GM12873 (cell line): ENCODE results near the gene RABEPK.

Source experiments
- CTCF ChIP-seq: IDR thresholded peaks from 2 replicates; pipeline ENCODE4 v1.5.1; 2012; ENCODE audit warnings: low read depth, mild to moderate bottlenecking, moderate library complexity, low read length, control low read depth; ENCODE audit not compliant: insufficient read depth; ENCODE audit errors: missing control alignments

The RABEPK gene

GRCh38 chr9:125271081-125271480, 70.7 kb downstream of the RABEPK start:
- TF ChIP-seq CTCF, result no peak

DNA sequence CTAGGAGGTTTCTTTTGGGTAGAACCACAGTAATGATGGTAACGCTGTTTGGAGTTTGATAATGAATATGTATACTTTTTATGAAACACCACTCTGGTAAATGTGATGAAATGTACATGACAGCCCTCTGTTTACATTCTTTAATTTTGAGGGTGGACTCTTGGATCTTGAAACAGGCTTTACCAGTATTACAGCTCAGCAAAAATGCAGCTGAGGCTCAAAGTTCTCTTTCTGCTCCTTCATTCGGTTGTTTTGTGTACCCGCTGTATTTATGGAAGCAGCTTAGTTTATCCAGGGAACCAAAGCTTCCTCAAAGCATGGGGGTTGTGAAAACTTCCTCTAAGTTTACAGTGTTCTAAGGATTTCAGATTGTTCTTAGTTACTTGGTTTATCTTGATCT, 72.4 kb downstream of the RABEPK start:
- no peak for TF ChIP-seq CTCF

- TF ChIP-seq CTCF, result no peak
Measured at GRCh38 chr9:125276771-125277170, 76.4 kb downstream of the RABEPK start.

GRCh38 chr9:125277411-125277810, 77.1 kb downstream of the RABEPK start:
- no peak for TF ChIP-seq CTCF

GRCh38 chr9:125280945-125281344, 80.6 kb downstream of the RABEPK start:
- TF ChIP-seq CTCF, result no peak
